A673 (cell line): Measurements from ENCODE around the gene WLS. TPM values are rescaled to one million over a fixed set of nuclear protein-coding genes. Genes with fewer than 3 reads are reported as not detected.

Source experiments
- BruUV-seq: library from RNA; stranded (reverse); fragments of 400-500 nt; replicated peaks from 2 replicates; lab custom pipeline; 2021; lab: Mats Ljungman, UMichigan
- CTCF ChIA-PET: fragments of 300-600 bp; sonication (Branson Sonifier 250); formaldehyde crosslinking; loops from one replicate; lab custom pipeline; 2022; ENCODE audit warnings: antibody characterized with exemption; lab: Charles Lee
- POLR2A ChIA-PET: fragments of 300-600 bp; sonication (Branson Sonifier 250); formaldehyde crosslinking; loops from one replicate; lab custom pipeline; 2022; ENCODE audit warnings: antibody characterized with exemption; ENCODE audit not compliant: low non-redundant PET; lab: Charles Lee
- DNase-seq: peaks from one replicate; pipeline ENCODE4 v3.0.0-alpha.2; 2015; ENCODE audit warnings: low spot score
- H3K27ac ChIP-seq: fragments of 200-600 bp; sonication (generic); 2 replicates; pipeline ENCODE4 v1.5.1; 2016; ENCODE audit warnings: mixed run types, low read depth, mild to moderate bottlenecking, mixed read lengths, antibody characterized with exemption, low read length; ENCODE audit not compliant: poor library complexity, severe bottlenecking
- H3K27me3 ChIP-seq: fragments of 200-600 bp; sonication (generic); replicated peaks from 2 replicates; pipeline ENCODE4 v1.6.1; 2017; ENCODE audit warnings: mixed run types, low read depth, mild to moderate bottlenecking, mixed read lengths, antibody characterized with exemption, low read length; ENCODE audit not compliant: insufficient read depth, poor library complexity
- H3K36me3 ChIP-seq: fragments of 200-600 bp; sonication (generic); 2 replicates; pipeline ENCODE4 v1.6.1; 2016; ENCODE audit warnings: mixed run types, mild to moderate bottlenecking, mixed read lengths, antibody characterized with exemption, low read length; ENCODE audit not compliant: insufficient read depth, poor library complexity, severe bottlenecking
- H3K4me1 ChIP-seq: fragments of 200-600 bp; sonication (generic); 2 replicates; pipeline ENCODE4 v1.6.1; 2017; ENCODE audit warnings: mixed run types, mild to moderate bottlenecking, mixed read lengths, antibody characterized with exemption, low read length; ENCODE audit not compliant: insufficient read depth, poor library complexity, severe bottlenecking
- H3K4me3 ChIP-seq: fragments of 200-600 bp; sonication (generic); 2 replicates; pipeline ENCODE4 v1.5.1; 2016; ENCODE audit warnings: low read depth, mixed run types, mild to moderate bottlenecking, mixed read lengths, low read length; ENCODE audit not compliant: poor library complexity, severe bottlenecking
- H3K9me3 ChIP-seq: fragments of 200-600 bp; sonication (generic); 2 replicates; pipeline ENCODE4 v1.6.1; 2016; ENCODE audit warnings: mixed run types, low read depth, mild to moderate bottlenecking, mixed read lengths, antibody characterized with exemption, low read length; ENCODE audit not compliant: poor library complexity, severe bottlenecking
- EZH2 ChIP-seq: fragments of 200-600 bp; sonication (generic); IDR thresholded peaks from 2 replicates; pipeline ENCODE4 v1.6.1; 2017; ENCODE audit warnings: borderline replicate concordance, low read depth, mild to moderate bottlenecking, mixed read lengths, antibody characterized with exemption, low read length; ENCODE audit not compliant: poor library complexity, severe bottlenecking
- intact Hi-C: fragments of 100-400 bp; cut with micrococcal nuclease; formaldehyde crosslinking; loops from one replicate; pipeline ENCODE4 v1.10.0; 2022; ENCODE audit not compliant: unreplicated experiment
- total RNA-seq: library from RNA; stranded (reverse); gene quantifications from 2 replicates; pipeline ENCODE4 v1.2.3, GENCODE V29; 2021
- TF ChIP-seq, protein P1 (sequence below): fragments of 300-800, 200-600 bp; sonication (generic); conservative IDR thresholded peaks from 2 replicates; pipeline ENCODE4 v1.5.1; 2017; ENCODE audit warnings: low read depth, mild to moderate bottlenecking, antibody characterized with exemption, low read length, moderate library complexity, mixed read lengths

The WLS gene
- total RNA-seq, 1 experiment from 2014 or later, result 144 TPM

DNA sequence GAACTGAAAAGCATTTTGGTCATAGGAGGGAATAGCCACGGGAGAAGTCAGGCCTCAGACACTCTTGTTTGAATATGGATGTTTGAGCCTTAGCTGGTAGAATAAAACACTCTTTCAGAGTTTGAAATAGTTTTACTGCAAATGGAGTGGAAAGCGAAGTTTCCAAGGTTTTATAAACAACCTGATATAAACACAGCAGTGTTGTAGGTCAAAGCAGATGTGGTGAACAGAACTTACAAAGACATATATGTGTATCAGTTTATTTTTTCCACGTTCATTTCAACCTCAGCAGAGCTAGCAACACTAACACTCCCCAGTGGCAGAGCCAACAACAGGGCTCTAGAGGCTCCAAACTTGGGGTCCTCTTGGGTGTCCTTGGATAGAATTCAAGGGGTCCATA, 89.9 kb downstream of the WLS start:
- H3K36me3 ChIP-seq, result peaks cover 29% of the 10 kb centered on the region
- H3K9me3 ChIP-seq, result no peaks in the 10 kb centered on the region
- no peak for DNase-seq
- no peak overlapping the region for H3K4me3 ChIP-seq
- no peaks in the 10 kb centered on the region for H3K27me3 ChIP-seq
- ChIA-PET POLR2A (no interaction called here), CTCF (no interaction called here)
- no TSS peak for BruUV-seq
- H3K4me1 ChIP-seq, result peaks cover 12% of the 10 kb centered on the region
- TF ChIP-seq, protein P1, sequence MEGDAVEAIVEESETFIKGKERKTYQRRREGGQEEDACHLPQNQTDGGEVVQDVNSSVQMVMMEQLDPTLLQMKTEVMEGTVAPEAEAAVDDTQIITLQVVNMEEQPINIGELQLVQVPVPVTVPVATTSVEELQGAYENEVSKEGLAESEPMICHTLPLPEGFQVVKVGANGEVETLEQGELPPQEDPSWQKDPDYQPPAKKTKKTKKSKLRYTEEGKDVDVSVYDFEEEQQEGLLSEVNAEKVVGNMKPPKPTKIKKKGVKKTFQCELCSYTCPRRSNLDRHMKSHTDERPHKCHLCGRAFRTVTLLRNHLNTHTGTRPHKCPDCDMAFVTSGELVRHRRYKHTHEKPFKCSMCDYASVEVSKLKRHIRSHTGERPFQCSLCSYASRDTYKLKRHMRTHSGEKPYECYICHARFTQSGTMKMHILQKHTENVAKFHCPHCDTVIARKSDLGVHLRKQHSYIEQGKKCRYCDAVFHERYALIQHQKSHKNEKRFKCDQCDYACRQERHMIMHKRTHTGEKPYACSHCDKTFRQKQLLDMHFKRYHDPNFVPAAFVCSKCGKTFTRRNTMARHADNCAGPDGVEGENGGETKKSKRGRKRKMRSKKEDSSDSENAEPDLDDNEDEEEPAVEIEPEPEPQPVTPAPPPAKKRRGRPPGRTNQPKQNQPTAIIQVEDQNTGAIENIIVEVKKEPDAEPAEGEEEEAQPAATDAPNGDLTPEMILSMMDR, result no peak
- no peak for TF ChIP-seq EZH2
- intact Hi-C loops, result no loop called here
- no peak overlapping the region for H3K27ac ChIP-seq

DNA sequence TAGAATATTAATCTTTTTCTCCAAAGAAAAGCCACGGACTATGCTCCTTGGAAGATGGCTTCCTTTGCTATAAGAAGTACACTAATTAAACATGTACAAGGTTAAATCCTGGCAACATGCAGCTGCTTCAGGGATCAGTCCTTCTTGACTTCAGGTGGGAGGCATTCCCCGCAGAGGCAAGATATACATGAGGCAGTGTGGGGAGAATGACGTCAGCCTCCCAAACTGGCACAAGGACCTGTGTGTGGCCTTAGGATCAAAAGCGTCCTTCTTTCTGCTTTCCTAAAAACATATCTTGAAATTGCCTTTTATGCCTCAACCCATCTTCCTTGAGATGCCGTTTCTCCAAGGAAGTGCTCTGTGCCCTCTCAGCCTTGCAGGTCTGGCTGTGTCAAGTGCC, 90.3 kb downstream of the WLS start:
- TF ChIP-seq, protein P1, result no peak
- TF ChIP-seq EZH2, result no peak
- H3K27ac ChIP-seq, result no peak overlapping the region
- H3K27me3 ChIP-seq, result no peaks in the 10 kb centered on the region
- intact Hi-C loops, result no loop called here
- H3K36me3 ChIP-seq, result peaks cover 31% of the 10 kb centered on the region
- no peaks in the 10 kb centered on the region for H3K9me3 ChIP-seq
- DNase-seq, result no peak
- no peak overlapping the region for H3K4me3 ChIP-seq
- POLR2A ChIA-PET, result no interaction called here
- H3K4me1 ChIP-seq, result peaks cover 12% of the 10 kb centered on the region
- CTCF ChIA-PET, result no interaction called here
- no TSS peak for BruUV-seq

DNA sequence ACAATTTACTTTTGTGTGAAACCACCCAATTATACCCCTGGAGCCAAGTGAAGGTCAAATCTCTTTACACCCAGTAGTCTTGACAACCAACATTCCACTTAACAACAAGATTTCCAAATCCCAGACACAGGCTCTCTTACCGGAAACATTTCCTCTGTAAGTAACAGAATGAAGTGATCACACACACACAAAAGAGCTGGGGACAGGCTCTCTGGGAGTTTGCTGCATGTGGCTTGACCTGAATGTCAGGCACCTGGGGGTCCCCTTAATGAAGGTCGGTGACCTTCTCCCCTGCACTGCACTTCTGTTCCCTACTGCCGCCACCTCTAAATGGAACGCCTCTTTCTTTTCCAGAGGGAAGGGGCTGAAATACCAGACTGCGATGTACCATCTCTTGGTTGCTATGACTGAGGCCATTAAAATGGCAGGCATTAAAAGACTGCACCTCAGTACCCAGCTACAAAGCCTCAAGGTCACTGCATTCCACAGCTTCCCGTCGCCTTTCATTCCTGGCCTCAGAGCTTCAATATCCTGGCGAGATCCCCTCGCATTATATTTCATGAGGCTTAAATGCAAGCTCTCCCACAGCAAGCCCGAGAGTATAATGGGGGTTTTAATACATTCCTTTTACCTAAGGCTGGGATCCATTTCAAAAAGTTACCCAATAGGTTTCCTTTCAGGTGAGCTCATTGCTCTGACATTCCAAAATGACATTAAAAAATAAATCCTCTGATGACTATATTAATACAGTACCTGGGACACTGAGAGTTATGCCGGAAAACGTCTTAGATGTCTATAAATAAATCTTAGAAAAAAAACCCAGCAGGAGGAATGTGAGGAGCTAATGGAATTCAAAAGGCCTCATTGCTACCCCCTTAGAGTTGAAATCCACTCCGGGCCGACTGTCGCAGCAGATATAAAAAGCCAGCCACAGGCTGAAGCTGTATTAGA, 91.0 kb downstream of the WLS start:
- intact Hi-C loops, result no loop called here
- Histone ChIP-seq H3K27ac (no peak overlapping the region), H3K4me3 (no peak overlapping the region), H3K9me3 (no peaks in the 10 kb centered on the region), H3K4me1 (peaks cover 12% of the 10 kb centered on the region), H3K27me3 (no peaks in the 10 kb centered on the region), H3K36me3 (peaks cover 33% of the 10 kb centered on the region)
- TF ChIP-seq EZH2, result no peak
- TF ChIP-seq, protein P1, result no peak
- POLR2A ChIA-PET, result no interaction called here
- DNase-seq, result no peak
- CTCF ChIA-PET, result no interaction called here
- BruUV-seq, result no TSS peak
